Spleen (tissue), 11 donors: ENCODE measurements around the gene TTC23. TPM values are rescaled to one million over a fixed set of nuclear protein-coding genes. Genes with fewer than 3 reads are reported as not detected.

Source experiments
- DNase-seq: peaks from one replicate; pipeline ENCODE4 v3.0.0-alpha.2; 2020
- H3K27ac ChIP-seq, 8 donors: fragments of 200-600 bp; sonication (generic) in 7 of 8; 1 replicate in 4 of 8; 2 replicates in 4 of 8; pipeline versions ENCODE4 v1.5.0 to v1.8.0; 2016 to 2021; ENCODE audit warnings: inconsistent platforms in 4 of 8, mild to moderate bottlenecking in 4 of 8, moderate library complexity in 1 of 8
- H3K27me3 ChIP-seq, 7 donors: fragments of 200-600 bp; sonication (generic) in 6 of 7; replicated peaks in 1 of 7; 1 replicate in 4 of 7; 2 replicates in 3 of 7; pipeline versions ENCODE4 v1.5.0 to v1.8.0; 2016 to 2021; ENCODE audit warnings: inconsistent platforms in 3 of 7, mild to moderate bottlenecking in 1 of 7
- H3K36me3 ChIP-seq, 6 donors: fragments of 200-600 bp; sonication (generic) in 5 of 6; 1 replicate in 4 of 6; 2 replicates in 2 of 6; pipeline versions ENCODE4 v1.5.0 to v1.8.0; 2016 to 2021; ENCODE audit warnings: inconsistent platforms in 2 of 6
- H3K4me1 ChIP-seq, 6 donors: fragments of 200-600 bp; sonication (generic) in 5 of 6; 1 replicate in 3 of 6; 2 replicates in 3 of 6; pipeline versions ENCODE4 v1.5.0 to v1.8.0; 2016 to 2021; ENCODE audit warnings: inconsistent platforms in 3 of 6
- H3K4me3 ChIP-seq, 8 donors: fragments of 200-600 bp; sonication (generic) in 7 of 8; 1 replicate in 4 of 8; 2 replicates in 4 of 8; pipeline versions ENCODE4 v1.5.0 to v1.8.0; 2016 to 2021; ENCODE audit warnings: inconsistent platforms in 4 of 8, mild to moderate bottlenecking in 4 of 8, moderate library complexity in 2 of 8
- H3K9me3 ChIP-seq, 8 donors: fragments of 200-600 bp; sonication (generic) in 7 of 8; 1 replicate in 4 of 8; 2 replicates in 4 of 8; pipeline versions ENCODE4 v1.5.0 to v1.8.0; 2016 to 2021; ENCODE audit warnings: inconsistent platforms in 4 of 8
- CTCF ChIP-seq, 11 experiments: fragments of 200-600 bp in 7 of 11; fragments of 450-650 bp in 4 of 11; sonication (generic) in 4 of 11; IDR thresholded peaks in 8 of 11; conservative IDR thresholded peaks in 3 of 11; 1 replicate in 7 of 11; 2 replicates in 4 of 11; pipeline versions ENCODE4 v1.4.0 to v1.8.0; 2016 to 2021; ENCODE audit warnings: antibody characterized with exemption in 11 of 11, inconsistent platforms in 4 of 11, mild to moderate bottlenecking in 1 of 11
- POLR2A ChIP-seq, 3 donors: fragments of 450-650 bp; IDR thresholded peaks; one replicate each; pipeline ENCODE4 v1.5.1; 2017; ENCODE audit warnings: antibody characterized with exemption in 3 of 3, mild to moderate bottlenecking in 1 of 3
- POLR2AphosphoS5 ChIP-seq, 3 donors: sonication (generic); formaldehyde crosslinking; IDR thresholded peaks; one replicate each; pipeline ENCODE4 v1.5.1; 2017; ENCODE audit warnings: antibody characterized with exemption in 3 of 3
- WGBS, 5 donors: extraction: QIAGEN DNeasy Blood & Tissue Kit in 3 of 5; methylation state at CpG; one replicate each; pipeline versions ENCODE4 v1.1.5 to v1.1.7; 2013 to 2018; 5-methylcytosine and 5-hydroxymethylcytosine counted together
- intact Hi-C: fragments of 100-400 bp; cut with DNase I; formaldehyde crosslinking; loops from one replicate; pipeline ENCODE4 v1.15.0; 2023; ENCODE audit warnings: low total_unique reads
- polyA plus RNA-seq, 3 donors: library from polyadenylated mRNA; stranded (reverse); fragments of 200-250 nt; gene quantifications; one replicate each; pipeline ENCODE4 v1.2.1, GENCODE V29; 2013
- total RNA-seq, 7 donors: library from RNA; depleted of rRNA in 3 of 7; stranded (reverse); fragments of >200 nt in 3 of 7; fragmentation: NEBNext Ultra II Directional in 4 of 7; extraction: Animal tissue kit (Norgen Biotek cat#: 25700) in 4 of 7; gene quantifications; one replicate each; pipeline versions ENCODE4 v1.1.0 to v1.2.1, GENCODE V29; 2016 to 2021
- donor health status: healthy with polysubstance abuse.
- donor health status: DM: no; HTN: no; CAD: no; lungs with moderate emphysema.
- donor health status: DM: no; HTN: no; CAD: no.
- donor health status: Bipolar disorder and iron deficiency.
- donor health status: healthy.
- donor health status: DM: no; HTN: no; CAD: no.
- donor health status: DM: yes; HTN: yes; CAD: no.

The TTC23 gene
- total and polyA plus RNA-seq, 10 donors, result 3.6 to 17.0 (median 12.0) TPM

DNA sequence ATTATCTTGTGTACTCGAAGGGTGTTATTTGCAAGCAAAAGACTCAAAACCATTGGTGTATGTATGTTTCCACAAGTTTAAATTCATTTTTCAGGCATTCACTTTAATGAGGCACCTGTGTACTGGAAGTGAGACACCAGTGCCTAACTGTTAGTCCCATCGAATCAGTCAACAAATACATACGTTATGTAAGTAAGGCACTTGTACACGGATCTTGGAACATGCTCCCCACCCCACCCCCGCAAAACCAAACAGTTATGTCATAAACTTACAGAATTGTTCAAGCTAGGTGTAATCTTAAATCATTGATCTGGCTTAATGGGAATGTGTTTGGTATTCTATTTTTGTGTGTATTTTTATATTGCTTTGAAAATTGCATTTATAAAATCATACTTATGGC is 19.1 kb upstream of the TTC23 start:
- Histone ChIP-seq H3K9me3 (no peaks in the 10 kb centered on the region), H3K4me1 (no peaks in the 10 kb centered on the region), H3K27ac (no peak overlapping the region), H3K4me3 (no peak overlapping the region), H3K27me3 (no peaks in the 10 kb centered on the region), H3K36me3 (no peaks in the 10 kb centered on the region)
- WGBS, 5 donors, result 85 to 92% (median 87%) methylated on average over 5 of the region's 5 CpGs
- intact Hi-C loops, result no loop called here
- no peak for DNase-seq
- no peak for TF ChIP-seq POLR2AphosphoS5 (IDR thresholded peaks at IDR 0.05)
- TF ChIP-seq POLR2A (IDR thresholded peaks at IDR 0.05), result no peak
- TF ChIP-seq CTCF (IDR thresholded peaks at IDR 0.05 in 8 of 11, conservative IDR thresholded peaks at IDR 0.05 in 3 of 11), result no peak

DNA sequence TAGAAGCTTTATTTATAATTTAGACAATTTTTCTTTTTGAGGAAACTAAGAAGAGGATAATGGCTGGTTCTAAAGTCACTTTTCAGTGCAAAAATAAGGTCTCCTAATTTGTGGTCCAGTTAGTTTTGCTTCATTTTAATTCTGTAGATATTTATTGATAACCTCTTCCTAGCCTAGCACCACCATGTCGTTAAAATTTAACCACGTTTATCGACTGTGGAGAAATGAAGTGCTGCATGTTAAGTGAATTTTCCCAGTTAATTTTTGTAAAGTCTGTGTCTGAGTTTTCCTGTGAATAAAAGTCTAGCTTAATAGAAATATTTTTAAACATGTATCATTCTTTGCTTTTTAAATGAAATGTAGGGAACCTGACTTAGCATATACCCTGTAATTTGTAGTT is 18.6 kb upstream of the TTC23 start:
- WGBS, 5 donors, result 94 to 97% (median 96%) methylated on average over 3 of the region's 3 CpGs
- no peak for DNase-seq
- no peak overlapping the region for H3K27ac ChIP-seq
- intact Hi-C loops, result no loop called here
- no peaks in the 10 kb centered on the region for H3K36me3 ChIP-seq
- no peak for TF ChIP-seq POLR2AphosphoS5 (IDR thresholded peaks at IDR 0.05)
- no peak for TF ChIP-seq POLR2A (IDR thresholded peaks at IDR 0.05)
- no peak for TF ChIP-seq CTCF (IDR thresholded peaks at IDR 0.05 in 8 of 11, conservative IDR thresholded peaks at IDR 0.05 in 3 of 11)
- H3K4me1 ChIP-seq, result no peaks in the 10 kb centered on the region
- no peak overlapping the region for H3K4me3 ChIP-seq
- no peaks in the 10 kb centered on the region for H3K9me3 ChIP-seq
- H3K27me3 ChIP-seq, result no peaks in the 10 kb centered on the region

GRCh38 chr15:99265541-99266070 is 16.2 kb upstream of the TTC23 start:
- no peaks in the 10 kb centered on the region for H3K27me3 ChIP-seq
- 85 to 95% (median 91%) methylated on average over 3 of the region's 3 CpGs for WGBS, 5 donors
- intact Hi-C loops, result no loop called here
- peaks cover 0 to 17% (median 0%) of the 10 kb centered on the region in 6 donors for H3K36me3 ChIP-seq
- no peaks in the 10 kb centered on the region for H3K4me1 ChIP-seq
- no peak for DNase-seq
- TF ChIP-seq CTCF (IDR thresholded peaks at IDR 0.05 in 8 of 11, conservative IDR thresholded peaks at IDR 0.05 in 3 of 11) (no peak), POLR2A (IDR thresholded peaks at IDR 0.05) (no peak), POLR2AphosphoS5 (IDR thresholded peaks at IDR 0.05) (no peak)
- no peak overlapping the region for H3K27ac ChIP-seq
- H3K9me3 ChIP-seq, result no peaks in the 10 kb centered on the region
- no peak overlapping the region for H3K4me3 ChIP-seq

- WGBS, 5 donors, result 68 to 84% (median 71%) methylated on average over 5 of the region's 5 CpGs
- no peak overlapping the region for H3K4me3 ChIP-seq
- intact Hi-C loops, result no loop called here
- H3K36me3 ChIP-seq, result peaks cover 0 to 17% (median 0%) of the 10 kb centered on the region in 6 donors
- no peaks in the 10 kb centered on the region for H3K4me1 ChIP-seq
- DNase-seq, result no peak
- TF ChIP-seq POLR2AphosphoS5 (IDR thresholded peaks at IDR 0.05), result no peak
- TF ChIP-seq CTCF (IDR thresholded peaks at IDR 0.05 in 8 of 11, conservative IDR thresholded peaks at IDR 0.05 in 3 of 11), result no peak
- TF ChIP-seq POLR2A (IDR thresholded peaks at IDR 0.05), result no peak
- no peaks in the 10 kb centered on the region for H3K9me3 ChIP-seq
- no peak overlapping the region for H3K27ac ChIP-seq
- H3K27me3 ChIP-seq, result no peaks in the 10 kb centered on the region
Observed at GRCh38 chr15:99264125-99264524, 14.7 kb upstream of the TTC23 start.
